LHCN-M2 (cell line): ENCODE data around the gene RASSF3. TPM values are rescaled to one million over a fixed set of nuclear protein-coding genes. Genes with fewer than 3 reads are reported as not detected.
"Not testable (repeated sequence)": the region's sequence is repeated elsewhere in the genome, so short reads cannot be mapped to it uniquely, and the experiment has no call there.

Source experiments
- DNase-seq: peaks from one replicate; pipeline ENCODE4 v3.0.0-alpha.2; 2012; ENCODE audit warnings: low read depth
- total RNA-seq: library from RNA; depleted of rRNA; stranded (reverse); fragments of >200 nt; gene quantifications from 2 replicates; pipeline ENCODE4 v1.2.3, GENCODE V29; 2014

The RASSF3 gene
- total RNA-seq, 1 experiment from 2014 or later: 19.2 TPM

DNA sequence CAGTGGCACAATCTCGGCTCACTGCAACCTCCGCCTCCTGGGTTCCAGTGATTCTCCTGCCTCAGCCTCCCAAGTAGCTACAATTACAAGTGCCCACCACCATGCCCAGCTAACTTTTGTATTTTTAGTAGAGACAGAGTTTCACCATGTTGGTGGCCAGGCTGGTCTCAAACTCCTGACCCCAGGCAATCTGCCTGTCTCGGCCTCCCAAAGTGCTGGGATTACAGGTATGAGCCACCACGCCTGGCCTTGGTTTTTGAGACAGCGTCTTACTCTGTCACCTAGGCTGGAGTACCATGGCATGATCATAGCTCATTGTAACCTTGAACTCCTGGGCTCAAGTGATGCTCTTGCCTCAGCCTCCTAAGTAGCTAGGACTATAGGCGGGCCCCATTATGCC is 79.9 kb downstream of the RASSF3 start:
- DNase-seq: not testable (repeated sequence)

- DNase-seq: no peak
These were observed 81.0 kb downstream of the RASSF3 start for GRCh38 chr12:64691227-64691794.

- peak; percentile 71 for DNase-seq
These were observed 81.7 kb downstream of the RASSF3 start for GRCh38 chr12:64691795-64692583.

GRCh38 chr12:64694130-64695040 is 84.1 kb downstream of the RASSF3 start:
- DNase-seq: no peak

GRCh38 chr12:64695550-64695949 is 85.3 kb downstream of the RASSF3 start:
- no peak for DNase-seq

DNA sequence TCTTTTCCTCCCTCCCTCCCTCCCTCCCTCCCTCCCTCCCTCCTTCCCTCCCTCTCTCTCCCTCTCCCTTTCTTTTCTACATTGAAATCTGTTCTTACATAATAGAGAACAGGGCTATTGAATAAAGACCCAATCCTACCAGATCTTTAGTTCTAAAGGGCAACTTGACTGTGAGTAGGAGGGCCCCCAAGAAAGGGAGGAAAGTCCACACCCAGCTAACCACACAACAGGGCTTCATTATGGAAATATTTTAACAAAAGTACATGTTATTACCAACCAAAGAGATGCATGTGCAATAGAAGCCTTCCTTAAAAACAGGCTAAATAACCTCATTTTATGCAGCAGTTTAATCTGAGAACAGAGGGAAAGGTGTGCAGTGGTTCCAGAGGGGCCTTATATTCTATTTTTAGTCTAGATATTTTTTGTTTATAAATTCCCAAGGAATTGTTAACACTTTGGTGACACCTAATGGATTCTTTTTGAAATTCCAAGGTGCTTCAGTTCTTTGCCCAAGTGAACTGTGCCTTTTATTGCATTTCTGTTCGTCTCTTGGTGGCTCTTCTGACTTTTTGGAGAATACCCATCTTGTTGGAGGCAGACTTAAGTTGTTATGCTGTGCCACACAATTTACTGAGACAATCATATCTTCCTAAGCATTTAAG is 85.9 kb downstream of the RASSF3 start:
- peak; percentile 29 for DNase-seq

DNA sequence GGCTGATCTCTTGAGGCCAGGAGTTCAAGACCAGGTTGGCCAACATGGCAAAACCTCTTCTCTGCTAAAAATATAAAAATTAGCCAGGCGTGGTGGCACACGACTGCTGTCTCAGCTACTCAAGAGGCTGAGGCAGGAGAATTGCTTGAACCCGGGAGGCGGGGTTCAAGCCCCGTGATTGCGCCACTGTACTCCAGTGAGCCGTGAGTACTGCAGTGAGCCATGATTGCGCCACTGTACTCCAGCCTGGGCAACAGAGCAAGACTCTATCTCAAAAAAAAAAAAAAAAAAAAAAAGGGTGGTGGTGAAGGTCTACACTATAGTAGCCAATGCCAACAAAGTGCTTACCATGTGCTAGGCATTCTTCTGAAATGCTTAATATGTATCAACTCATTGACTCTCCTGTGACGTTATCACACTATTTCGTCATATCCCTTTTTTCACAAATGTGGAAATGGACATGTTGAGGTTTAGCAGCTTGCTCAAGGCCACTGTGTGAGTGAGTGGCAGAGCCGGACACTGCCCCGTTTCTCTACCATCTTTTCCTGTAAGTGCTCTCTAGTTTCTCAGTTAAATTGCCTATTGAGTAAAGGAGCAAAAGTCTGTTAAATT is 89.3 kb downstream of the RASSF3 start:
- no peak for DNase-seq

DNA sequence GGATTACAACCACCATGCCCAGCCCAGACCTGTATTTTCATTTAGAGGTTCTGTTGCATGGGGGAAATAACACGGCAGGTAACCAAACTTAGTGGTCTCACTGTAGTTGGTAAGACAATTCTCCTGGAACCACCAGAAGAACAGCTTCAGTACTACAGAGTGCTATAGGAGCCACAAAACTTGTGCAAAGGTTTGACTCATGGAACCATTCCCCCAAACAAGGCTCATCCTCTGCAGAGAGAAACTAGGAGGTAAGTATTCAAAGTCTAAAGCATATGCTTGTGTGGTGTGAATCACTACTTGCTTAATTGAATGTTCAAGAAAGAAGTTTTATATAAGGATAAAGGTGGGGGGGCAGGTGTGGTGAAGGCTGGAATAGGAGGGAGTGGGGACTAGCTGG is 90.2 kb downstream of the RASSF3 start:
- no peak for DNase-seq

DNA sequence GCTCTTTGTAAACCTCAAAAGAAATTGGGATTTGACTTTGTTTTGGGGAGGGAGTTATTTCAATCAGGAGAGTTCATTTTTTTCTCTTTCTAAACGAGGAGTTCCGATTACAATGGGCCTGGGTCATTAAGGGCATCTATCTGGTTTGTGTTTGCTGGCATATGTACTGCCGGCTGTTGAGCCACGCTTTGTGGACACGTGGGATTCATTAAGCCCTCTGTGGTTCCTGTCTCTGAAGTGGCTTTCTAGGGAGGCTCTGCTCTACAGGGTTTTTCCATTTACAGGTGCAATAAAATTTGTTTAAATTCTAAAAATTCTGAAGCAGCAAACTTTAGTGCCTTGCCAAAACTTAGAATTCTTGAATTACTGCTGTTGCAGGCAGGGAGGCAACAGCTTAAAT is 91.0 kb downstream of the RASSF3 start:
- no peak for DNase-seq

- DNase-seq: no peak
These were observed 96.0 kb downstream of the RASSF3 start for GRCh38 chr12:64706306-64706705.

DNA sequence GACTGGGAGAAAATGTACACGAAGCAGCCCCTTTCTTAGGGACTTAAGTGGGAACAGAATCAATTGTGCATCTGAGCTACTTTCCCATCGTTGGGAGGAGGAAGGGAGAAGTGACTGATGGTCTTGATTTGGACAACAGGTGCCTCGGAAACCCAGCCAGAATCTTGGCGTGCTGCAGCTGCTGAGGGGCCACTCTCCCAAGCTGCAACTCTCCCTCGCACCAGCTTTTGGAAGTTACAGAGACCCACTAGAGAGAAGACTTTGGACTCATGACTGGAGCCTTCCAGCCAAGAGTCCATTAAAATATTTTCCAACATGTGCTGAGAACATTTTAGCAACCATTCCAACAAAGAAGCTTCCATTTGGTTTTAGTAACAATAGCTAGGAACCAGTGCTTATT is 96.6 kb downstream of the RASSF3 start:
- no peak for DNase-seq

DNA sequence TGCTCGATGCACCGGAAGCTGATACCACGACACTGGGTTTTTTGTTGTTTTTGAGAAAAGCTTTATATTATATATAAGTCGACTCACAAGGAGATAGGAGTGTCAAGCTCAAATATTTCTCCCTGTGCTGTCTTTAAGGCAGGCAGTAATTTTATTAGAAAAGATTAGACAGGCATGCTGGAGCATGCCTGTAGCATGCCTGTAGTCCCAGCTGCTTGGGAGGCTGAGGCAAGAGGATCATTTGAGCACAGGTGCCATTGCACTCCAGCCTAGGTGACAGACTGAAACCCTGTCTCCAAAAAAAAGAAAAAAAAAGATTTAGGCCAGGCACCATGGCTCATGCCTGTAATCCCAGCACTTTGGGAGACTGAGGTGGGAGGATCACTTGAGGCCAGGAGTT is 97.1 kb downstream of the RASSF3 start:
- no peak for DNase-seq

DNA sequence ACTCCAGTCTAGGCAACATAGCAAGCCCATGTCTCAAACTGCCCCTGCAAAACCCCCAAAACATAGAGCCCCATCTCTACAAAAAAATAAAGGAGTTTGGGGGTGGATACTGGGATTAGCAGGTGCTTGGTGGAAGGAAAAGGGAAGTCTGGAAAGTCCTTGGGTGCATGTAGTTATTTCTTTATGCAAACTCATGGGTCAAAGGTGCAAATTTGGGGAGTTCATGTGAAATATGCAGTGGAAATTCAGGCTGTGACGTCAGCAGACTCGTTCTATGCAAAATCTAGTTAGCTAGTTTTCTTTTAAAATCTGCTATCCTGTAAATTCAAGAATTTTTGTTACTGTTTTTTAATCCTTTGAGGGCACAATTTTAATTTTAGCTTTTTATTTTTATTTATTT is 97.6 kb downstream of the RASSF3 start:
- DNase-seq: no peak

GRCh38 chr12:64709429-64709828 is 99.1 kb downstream of the RASSF3 start:
- DNase-seq: no peak

DNA sequence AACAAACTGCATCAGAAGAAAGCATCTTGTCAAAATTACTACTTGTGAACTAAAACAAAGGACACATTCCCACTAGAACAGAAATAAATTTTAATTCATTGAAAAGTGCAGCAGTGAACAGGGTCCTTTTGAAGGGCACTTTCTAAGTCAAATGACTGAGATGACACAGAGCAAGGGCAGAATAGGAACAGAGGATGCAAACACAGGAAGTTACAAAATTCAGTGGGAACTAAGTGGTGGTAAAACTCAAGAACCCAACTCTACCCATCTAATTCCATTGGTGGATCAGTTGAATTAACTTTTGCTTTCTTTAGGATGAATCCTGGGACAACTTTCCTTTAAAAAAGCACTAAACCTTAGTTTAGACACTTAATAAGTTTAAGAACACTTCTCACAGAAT is 103.1 kb downstream of the RASSF3 start:
- DNase-seq: no peak

GRCh38 chr12:64714551-64714968 is 104.3 kb downstream of the RASSF3 start:
- DNase-seq: peak; percentile 50

DNA sequence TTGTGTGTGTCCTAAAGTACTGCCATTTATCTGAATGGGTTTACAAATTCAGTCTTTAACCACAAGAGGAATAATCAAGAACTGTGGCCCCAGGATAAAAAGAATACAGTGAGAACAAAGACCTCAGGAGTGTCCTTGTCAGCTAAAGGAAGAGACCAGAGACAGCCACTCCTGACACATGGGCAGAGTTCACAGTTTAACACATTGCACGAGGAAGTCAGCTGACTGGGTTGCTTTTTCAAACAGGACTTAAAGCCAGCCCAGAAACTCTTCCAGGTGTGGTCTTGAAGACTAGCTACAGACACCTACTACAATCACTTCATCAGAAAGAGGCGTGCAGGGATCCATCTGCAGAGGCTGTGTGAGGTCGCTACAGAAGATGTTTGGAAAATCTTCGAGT is 106.1 kb downstream of the RASSF3 start:
- DNase-seq: no peak

DNA sequence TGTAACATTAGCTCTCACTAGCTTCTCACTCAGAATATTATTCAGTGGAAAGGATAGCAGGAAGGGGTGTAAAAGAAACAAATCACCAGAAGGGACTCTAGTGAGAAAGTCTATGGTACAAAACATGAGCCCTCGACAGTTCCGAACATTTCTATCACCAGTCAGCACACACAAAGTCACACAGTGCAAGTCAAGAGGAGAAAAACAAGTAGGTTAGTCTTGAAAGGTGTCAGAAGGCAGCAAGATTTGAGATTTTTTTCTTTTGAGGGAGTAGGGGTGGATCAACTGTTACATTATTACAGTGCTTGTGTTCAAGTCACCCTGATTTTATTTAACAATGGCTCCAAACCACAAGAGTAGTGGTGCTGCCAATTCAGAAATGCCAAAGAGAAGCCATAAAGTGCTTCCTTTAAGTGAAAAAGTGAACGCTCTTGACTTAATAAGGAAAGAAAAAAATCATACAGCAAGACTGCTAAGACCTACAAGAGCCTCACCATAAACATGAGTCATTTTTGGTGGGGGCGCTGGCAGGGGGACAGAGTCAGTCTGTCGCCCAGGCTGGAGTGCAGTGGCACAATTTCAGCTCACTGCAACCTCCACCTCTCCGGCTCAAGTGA is 106.7 kb downstream of the RASSF3 start:
- DNase-seq: no peak

DNA sequence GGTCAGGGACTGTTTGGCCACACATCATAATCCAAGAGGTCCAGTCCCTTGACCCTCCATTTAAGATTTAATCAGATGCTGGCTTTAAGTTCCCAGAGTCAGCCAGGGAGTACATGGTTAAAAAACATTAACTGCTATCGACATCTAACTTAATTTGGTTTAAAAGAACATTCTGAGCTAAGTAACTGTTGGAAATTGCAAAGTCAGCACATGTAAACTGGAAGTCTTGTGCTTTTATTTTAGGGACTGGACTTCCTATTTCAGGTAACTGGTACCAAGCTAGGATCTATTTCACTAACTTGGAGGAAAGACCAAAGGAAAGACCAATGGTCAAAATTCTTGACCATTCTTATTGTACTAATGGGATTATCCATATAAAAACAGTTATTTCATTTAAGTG is 108.4 kb downstream of the RASSF3 start:
- no peak for DNase-seq

DNA sequence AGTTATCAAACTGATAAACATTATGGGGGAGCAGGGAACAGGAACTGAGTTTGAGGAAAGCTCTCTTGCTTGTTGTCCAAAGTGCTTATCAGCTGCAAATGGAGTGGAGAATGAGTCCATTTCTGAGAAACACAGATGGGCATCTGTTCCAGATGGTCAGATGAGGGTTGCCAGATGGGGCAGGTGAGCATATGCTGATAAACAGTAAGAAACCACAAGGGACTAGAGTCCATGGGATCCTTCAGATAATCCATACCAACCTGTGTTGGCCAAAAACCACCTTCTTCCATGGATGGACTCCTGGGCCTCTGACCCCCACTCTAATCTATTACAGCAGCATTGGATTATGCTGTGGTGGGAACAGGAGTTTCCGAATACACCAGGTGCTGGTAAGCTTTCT is 110.6 kb downstream of the RASSF3 start:
- no peak for DNase-seq

DNA sequence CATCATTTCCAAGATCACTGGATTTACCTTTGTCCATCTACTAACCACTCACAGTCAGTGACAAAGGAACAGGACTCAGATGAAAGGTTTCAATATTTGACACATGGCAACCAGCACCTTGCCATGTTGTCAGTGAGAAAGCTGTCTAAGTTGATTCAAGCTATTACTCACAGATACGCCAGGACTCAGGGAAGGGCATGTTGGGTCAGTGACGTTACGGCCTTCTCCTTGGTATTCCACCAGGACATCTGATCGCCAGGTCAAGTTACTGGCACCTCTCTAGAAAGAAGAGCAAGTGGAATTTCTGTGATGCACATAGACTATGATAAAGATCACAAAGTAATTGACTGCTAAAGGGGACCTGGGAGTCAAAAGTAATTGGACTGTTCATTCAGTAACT is 112.5 kb downstream of the RASSF3 start:
- DNase-seq: no peak
